HG02759 (cell line): ENCODE results near the gene FSHR.

Experiments used
- ATAC-seq: cut with Tn5 transposase; IDR thresholded peaks from one replicate; pipeline ENCODE4 v1.9.1; 2021; ENCODE audit warnings: mild to moderate bottlenecking, moderate library complexity; ENCODE audit not compliant: unreplicated experiment

FSHR gene

DNA sequence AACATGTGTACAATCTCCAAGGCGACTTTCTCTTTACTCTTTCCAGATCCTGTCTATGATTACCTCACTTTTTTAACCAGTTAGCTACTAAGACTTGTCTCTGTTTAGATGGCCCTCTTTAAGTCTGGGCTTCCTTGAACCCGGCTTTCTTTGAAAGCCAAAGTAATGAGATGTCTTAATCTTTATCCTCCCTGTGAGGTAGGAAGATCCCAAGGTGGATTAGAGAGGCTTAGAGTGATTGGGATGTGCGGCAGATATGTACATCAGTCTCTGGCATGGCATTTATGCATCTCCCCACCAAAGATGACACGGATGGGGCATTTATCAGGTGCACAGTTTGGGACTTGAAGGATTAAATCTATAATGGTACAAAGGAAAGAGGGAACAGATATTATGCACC, 186.3 kb downstream of the FSHR start:
- no peak for ATAC-seq

DNA sequence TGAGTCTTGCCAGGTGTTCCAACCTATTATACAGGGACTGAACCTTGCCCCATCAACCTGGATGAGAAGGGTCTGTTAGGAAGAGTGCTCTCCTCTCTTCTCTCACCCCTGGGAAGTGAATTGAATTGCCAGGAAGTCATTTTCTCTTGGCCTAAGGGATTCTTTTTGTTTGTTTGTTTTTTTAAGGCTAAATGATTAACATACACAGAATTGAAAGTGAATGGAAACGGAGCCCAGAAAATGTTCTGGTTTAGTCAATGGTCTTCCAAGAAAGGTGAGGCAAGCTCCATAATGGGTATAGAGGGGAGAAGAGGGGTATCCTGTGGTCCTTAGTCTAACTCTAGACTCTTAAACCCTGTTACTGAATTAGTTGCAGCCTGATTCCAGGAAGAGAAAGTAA, 189.1 kb downstream of the FSHR start:
- ATAC-seq = no peak

DNA sequence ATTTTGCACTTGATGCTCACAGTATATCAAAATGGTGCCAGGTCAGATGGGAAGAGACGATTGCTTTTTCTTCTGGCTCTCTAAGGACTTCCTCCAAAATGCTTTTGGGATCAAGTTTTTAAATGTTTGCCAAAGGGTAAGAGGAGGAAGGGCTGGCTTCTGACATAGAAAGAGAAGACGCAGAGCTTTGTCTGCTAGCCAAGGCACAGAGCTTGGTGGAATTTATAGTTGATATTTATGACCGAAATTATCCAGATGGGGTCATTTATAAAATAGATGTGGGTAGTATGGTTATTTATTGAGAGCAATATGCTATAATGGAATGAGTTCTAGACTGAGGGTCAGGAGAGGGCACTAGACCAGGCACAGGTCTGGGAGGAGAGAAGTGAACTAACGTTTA, 193.3 kb downstream of the FSHR start:
- no peak for ATAC-seq

DNA sequence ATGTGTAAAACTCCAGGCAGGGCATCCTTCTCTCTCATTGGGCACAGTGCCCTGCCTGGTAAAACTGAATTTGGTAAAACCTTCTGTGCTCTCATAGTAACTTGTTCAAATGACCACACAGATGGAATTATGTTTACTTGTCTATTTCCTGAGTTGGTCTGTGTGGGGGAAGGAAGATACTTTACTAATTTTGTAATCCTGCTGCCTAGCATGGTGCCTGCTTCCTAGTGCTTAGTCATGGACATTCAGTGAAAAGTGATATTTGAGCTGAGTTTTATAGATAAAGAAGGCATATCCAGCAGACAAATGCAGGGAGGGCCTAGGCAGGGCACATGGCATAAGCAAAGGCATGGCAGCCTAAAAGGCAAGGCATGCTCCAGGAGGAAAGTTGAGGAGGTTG, 199.4 kb downstream of the FSHR start:
- no peak for ATAC-seq

DNA sequence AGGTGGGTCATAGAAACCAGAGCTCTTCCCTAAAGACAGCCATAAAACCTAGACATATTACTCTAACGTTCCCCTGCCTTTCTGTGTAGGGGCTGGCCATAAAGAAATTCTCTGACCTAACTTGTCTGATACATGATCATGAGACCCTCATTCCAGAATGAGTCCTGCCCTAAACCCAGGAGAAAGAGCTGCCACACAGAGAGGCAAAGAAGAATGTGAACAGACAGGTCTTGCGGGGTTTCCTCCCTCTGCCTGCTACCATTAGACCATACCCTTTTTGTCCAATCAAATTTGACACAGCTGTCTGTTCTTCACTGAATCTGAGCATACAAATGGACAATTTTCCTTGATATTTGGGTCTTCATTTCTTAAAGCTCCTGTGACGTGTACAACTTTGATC, 200.0 kb downstream of the FSHR start:
- no peak for ATAC-seq

DNA sequence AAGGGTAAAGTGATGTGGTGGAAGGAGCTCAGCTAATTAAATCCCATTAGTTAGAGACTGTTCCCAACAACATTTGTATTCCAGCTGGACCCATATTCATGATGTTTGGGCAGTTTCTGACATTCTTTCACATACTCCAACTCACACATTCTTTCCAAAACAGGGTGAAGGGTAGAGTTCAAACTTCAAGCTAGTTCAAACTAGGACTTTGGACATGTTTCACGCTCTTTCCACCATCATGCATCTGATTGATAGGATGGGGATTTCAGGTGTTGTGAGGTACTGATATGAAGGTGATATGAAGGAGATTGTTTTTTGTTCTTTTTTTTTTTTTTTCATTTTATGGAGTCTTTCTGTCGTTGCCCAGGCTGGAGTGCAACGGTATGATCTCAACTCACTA, 201.7 kb downstream of the FSHR start:
- ATAC-seq = no peak

DNA sequence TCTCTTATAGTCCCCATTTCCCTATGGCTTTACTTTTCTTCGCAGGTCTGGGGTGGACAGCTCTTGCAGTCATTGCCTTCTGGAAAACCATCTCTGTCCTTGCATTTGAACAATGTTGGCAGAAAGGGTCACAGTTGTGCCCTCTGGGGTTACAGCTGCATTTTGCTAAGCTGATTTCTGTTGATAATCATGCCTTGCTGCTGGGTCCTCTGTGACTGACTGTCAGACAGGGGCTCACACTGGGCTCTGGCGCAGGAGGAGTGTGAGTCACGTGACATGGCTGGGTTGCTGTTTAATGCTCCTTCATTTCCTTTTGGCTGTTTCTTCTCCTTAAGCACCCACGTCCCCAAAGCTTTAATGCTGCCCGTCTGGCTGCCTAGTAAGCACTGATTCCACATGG, 202.2 kb downstream of the FSHR start:
- ATAC-seq = no peak

DNA sequence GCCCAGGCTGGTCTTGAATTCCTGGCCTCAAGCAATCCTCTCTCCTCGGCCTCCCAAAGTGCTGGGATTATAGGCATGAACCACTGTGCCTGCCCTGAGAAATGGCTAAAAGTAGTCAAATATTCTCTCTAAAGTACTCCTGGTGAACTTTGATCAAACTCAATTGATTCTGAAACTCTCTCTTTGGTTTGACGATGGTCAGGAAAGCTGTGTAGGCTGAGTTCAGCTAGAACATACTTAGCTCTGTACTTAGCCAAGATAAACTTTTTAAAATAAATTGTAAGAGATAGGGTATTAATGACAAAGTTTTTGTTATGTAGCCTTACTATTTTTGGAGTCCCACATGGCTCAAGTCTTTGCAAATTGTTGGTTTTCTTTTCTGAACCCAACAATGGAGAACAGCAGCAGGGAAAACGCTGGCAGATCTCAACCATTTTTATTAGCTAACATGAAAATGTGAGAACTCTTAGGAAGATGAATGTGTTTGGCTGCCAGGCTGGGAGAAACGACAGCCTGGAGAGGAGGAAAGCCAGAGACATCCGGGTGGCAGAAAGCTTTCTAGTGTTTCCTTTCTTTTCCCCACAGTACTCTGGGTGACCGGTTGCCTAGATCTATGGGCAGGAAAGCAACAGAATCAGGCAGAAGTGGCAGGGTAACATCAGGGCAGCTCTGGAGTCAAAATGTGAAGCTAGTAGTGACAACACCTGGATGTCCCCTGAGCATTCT, 205.8 kb downstream of the FSHR start:
- ATAC-seq = no peak

DNA sequence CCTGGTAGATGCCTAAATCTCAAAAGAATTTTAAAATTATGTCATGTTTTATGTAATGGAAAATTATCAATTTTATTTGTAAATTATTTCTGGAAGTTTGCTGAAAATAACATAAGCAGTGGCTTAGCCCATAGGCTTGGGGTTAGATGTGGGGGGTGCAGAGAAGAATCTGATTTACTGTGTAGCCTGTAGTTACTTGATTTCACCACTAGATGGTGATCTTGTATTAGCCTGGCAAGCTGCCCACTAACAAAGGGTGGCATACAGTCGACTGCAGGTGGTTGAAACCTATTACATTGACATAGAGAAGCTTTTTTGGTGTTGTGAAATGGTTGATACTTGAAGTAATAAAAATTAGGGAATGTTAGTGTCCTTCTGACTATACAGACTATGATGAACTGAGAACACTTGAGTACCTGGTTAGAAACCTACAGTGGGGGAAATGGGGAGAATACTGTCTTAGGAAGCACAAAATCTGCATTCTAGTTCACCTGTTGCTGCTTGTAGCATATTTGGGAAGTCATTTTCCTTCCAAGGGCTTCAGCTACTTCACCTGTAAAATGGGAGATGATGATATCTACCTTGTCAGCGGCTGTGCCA, 207.8 kb downstream of the FSHR start:
- ATAC-seq = peak; percentile 94

DNA sequence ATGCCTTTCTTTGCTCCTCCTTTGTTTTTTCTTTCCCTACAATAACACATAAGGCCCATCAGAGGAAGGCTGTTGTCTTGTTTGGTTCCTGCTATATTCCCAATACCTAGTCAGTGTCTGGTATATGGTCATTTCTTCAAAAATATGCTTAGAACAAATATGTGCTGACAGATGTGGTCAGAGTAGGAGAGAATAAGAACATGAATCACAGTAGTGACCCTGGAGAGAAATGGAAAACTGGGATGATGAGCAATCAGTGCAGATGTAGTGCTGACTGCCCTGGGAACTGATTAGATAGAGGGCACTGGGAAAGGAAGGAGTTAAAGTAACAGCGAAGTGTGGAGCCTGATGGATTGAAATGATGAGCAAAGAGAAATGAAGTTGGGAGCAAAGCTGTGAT, 209.4 kb downstream of the FSHR start:
- no peak for ATAC-seq

DNA sequence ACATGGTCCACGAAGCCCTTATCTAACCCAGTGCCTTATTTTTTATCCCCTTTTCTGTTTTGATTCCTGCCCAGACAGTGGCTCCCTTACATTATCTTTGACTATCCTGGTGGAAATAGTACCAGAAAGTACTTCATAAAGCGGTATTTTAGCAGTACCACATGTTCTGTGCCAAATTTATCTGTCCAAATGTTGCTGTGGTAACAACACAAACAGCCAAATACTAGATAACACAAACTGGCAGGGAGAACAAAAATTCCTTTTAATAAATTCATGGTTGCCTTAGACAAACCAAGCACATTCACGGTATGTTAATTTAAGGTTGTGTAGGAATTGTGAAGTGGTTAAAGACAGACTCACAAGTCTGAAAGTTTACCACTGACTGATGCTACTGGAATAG, 210.9 kb downstream of the FSHR start:
- no peak for ATAC-seq

DNA sequence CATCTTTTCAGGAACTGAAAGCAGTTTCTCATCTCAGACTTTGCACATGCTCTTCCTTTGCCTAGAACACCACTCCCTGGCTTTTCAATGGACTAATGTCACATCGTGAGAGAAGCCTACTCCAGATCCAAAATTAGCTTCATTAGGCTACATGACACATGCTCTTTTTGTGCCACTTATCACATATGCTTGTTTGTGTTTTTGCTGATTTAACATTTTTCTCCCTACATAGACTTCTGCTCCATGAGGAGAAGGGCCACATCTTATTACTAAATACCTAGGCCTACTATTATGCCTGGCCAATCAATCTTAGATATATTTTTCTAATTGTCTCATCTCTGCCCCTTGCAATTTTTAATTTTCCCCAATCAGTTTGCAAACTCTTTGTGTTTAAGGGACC, 212.4 kb downstream of the FSHR start:
- ATAC-seq = peak; percentile 35

DNA sequence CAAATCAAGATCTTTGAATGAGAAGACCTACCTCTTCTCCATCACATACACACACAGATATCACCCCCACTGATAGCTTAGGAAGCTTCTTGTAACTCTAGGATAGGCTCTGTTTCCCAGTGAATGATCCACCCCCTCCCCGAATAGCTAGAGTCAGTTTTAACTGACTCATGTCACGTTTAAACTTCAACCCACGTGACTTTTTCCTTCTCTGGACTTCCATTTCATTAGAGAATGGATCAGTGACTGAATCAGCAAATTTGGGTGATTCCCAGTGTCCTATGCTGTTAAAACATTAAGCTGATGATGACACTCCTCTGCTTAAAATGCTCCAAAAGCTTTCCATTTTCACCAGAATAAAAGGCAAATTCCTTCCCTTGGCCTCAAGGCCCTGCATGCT, 212.9 kb downstream of the FSHR start:
- ATAC-seq = no peak

DNA sequence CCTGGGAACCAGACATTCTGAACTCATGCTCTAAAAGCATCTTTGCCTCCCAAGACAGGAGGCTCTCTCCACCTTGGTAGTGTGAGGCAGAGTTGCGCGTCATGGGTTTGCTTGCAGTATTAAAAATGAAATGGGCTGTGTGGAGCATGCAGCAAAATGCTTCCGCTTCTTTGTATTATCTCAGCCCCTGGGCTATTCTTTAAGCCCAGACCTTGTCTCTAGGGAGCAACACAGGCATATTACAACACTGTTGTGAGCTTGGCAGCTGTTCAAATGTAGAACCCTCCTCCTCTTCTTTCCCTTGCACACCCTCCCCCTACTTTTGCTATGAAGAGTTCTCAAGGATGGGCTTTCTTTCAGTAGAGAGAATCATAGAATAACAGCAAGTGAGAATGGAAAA, 213.7 kb downstream of the FSHR start:
- no peak for ATAC-seq

DNA sequence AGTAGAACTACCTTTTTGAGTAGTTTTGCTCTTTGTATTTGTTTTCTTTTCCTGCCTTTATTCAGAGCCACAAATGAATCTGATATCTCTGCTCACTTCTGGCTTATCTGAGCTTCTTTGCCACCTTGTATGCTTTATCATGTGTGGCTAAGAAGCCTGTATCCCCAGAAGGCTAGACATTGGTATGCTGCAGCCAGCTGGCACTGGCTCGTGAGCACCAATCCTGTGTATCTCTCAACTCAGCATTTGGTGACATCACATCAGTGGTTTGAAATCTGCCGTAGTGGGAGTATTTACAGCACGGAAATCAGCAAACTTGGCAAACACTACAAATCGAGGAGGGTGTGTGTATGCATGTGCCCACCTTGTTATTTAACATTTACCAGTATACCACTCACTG, 215.1 kb downstream of the FSHR start:
- ATAC-seq = no peak

DNA sequence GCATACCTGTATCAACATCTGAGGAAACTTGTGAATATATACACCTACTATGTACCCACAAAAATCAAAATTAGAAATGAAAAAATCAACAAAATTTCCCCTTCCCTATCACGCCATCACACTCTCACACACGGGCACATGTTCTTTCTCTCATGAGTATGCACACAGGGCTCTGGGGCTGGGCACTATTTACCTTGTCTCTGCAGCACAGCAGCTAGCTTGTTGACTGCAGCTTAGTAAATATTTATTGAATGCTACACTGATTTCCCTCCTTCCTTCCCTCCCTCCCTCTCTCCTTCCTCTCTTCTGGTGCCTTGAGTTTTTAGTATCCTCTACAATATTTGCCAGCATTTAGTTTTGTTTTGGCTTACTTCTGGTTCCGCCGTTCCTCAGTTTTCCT, 216.1 kb downstream of the FSHR start:
- no peak for ATAC-seq

DNA sequence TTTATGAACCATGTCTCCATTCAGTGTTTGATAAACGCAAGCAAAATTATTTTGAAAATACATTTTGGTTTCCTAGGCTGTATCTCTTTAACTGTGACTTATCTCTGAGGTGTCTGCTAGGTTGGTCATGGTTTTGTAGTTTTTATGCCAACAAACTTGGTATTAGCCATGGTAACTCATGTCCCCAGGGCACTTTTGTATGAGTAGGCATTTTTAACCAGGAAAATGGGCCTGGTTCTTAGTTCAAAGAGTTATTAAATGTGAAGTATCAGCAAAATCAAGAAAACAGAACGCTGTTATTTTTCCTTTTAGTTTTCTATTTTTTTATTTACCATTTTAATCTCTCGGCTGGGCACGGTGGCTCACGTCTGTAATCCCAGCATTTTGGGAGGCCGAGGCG, 219.5 kb downstream of the FSHR start:
- no peak for ATAC-seq

DNA sequence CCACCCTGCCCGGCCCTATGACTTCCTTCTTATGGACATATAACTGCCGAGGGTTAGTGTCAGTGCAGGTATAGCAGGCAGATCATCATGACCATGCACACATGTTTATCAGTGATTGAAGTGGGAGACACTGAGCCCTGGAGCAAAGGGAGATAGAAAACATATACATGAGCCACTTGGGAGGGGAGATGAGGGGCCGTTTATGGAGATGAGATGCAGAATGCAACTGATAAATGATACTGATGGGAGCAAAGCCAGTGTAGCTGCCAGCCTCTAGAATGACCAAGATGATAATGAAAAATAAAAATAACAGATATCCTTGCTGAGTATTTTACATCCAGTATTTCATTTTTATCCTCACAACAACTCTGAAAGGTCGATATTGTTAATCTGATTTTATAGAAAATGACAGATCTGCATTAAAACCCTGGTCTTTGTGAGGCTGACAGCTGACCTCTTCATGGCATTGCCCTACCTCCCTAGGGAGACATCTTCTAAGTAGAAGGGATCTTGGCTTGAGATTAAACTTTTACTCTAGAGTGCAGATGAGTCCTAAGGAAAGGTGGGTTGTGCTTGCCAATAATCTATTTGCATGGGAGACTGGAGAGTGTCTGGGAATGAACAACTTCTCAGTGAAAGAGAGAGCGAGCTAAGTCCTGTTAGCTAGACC, 220.4 kb downstream of the FSHR start:
- ATAC-seq = no peak

DNA sequence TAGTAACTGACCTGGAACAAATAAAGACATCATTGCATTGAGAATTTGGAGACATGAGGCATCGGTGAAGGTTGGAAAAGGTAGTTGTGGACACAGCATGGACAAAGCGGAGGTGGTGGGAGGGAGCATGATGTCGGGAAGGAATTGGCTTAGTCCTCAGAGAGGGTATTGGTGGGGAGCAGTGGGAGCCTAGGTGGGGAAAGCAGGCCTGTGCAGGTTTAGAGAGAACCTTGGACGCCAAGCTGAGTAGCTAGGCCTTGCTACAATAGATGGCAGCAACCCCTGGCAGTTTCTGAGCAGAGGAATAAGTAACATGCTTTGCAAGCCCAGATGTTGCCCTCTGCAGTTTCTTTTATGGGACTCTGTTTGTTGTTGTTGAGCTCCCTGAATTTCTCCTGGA, 221.6 kb downstream of the FSHR start:
- ATAC-seq = no peak

DNA sequence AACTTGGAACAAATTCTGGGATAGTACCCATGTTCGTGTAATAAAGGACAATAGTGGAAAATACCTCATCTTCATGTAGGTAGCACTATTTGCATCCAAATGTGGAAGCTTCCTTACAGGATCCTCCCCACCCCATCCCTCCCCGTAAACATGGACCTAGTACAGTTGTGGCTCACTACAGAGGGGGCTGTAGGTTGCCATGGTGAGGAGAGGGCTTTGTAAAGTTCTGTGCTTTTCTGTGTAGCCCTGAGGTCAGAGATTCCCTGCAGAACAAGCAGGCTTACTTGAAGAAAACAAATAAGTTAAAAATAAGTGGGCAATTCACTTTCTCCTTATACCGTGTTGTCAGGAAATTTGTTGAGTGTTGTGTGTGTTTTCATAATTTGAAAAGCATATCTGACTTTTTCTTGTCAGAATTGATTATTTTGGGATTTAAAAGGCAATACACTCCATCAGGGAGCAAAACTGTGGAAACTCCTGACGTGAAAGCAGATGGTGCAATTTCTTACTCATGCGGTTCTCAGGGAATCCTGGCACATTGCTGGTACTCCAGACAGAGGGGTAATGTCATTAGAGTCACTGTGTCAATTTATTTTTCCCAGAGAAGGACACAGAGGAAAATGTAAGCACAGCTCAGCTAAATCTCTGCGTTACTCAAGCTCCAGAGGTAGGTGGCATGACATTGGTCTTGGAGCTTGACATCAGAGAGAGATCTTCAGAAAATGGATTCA, 224.6 kb downstream of the FSHR start:
- ATAC-seq = no peak

DNA sequence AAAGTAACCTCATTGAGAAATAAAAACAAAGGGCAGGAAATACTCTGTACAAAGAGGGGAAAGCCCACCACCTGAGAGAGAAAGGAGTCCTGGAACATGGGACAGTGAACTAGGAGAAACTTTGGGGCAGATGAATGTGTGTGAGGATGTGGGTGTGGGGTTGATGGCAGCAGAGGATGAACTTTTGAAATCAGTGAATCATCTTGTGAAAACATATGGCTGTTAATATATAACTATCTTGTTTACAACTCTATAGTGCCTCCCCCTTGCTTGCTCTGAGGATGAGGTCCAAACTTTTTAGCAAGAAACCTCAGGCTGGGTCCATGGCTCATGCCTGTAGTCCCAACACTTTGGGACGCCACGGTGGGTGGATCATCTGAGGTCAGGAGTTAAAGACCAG, 227.0 kb downstream of the FSHR start:
- no peak for ATAC-seq

DNA sequence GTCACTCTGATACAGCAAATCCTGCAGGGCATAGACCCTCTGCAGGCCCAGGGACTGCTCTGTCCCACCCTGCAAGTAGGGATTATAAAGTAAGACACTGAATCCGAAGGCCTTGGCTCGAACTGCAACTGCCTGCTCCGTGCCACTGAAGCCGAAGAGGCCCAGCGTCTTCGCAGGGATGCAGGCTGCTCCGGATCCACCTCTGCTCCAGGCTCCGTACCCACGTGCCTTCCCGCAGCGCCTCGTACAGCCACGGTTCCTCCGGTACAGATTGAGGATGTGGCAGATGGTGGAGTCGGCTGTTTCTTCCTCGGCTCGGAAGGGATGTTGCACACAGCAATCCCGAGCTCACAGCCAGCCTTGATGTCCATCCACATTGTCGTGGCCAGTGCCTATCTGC, 238.4 kb downstream of the FSHR start:
- no peak for ATAC-seq
